Fibroblast of skin of abdomen (primary cell): ENCODE measurements around the gene ZWILCH.

Source experiments
- DNase-seq: peaks from one replicate; pipeline ENCODE4 v3.0.0-alpha.2; 2013

Gene ZWILCH

DNA sequence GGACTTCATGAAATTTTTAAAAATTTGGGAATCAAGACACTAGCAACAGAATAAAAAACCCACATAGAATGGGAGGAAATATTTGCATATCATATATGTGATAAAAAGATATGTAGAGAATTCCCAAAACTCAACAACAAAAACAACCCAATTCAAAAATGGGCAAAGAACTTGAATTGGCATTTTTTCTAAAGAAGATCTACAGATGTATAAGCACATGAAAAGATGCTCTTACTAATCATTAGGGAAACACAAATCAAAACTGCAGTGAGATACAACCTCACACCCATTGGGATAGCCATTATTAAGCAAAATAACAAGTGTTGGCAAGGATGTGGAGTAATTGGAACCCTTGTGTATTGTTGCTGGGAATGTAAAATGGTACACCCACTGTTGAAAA, 50.6 kb downstream of the ZWILCH start:
- DNase-seq: no peak

DNA sequence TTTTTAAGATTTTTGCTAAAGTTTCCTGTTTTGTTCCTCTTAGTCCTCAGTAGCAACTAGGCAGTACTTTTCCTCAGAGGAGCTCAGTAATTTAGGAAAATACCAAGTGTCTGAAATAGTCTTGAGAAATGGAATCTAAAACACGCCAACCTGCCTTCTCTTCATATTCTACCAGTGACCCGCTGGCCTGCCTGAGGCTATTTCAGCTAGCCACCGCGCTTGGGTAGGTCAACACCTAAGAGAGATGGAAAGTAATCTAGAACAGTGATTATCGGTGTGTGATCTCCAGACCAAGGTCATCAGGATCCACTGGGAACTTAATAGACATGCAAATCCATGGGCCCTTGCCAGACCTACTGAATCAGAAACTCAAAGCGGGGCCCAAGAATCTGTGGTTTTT, 53.1 kb downstream of the ZWILCH start:
- no peak for DNase-seq

DNA sequence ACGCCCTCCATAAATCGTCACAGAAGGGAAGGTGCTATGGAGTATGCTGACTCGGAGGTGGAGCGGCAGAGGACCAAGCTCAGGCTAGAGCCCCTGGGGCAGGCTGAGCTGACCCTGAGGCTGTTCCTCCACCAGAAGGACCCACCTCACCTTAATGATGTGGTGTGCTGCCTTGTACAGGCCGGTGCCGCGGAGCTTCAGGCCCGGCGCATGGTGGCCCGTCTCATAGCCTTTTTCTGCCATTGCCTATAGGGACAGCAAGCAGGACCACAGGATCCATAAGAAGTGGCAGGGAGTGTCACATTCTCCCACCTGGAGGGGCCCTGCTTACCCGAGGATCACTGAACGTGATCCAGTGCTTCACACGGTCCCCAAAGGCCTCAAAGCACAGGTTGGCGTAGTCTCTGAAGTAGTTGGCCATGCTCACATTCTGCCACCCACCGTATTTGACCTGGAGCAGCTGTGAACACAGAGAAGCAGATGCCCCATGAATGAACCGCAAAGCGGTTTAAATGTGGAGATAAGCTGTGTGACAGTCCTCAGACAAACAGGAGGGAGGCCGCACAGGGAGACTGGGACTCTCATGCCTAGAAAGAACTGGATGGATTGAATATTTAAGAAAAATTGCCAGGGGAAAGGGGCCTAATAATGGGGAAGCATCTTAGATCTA, 55.9 kb downstream of the ZWILCH start:
- DNase-seq: no peak

DNA sequence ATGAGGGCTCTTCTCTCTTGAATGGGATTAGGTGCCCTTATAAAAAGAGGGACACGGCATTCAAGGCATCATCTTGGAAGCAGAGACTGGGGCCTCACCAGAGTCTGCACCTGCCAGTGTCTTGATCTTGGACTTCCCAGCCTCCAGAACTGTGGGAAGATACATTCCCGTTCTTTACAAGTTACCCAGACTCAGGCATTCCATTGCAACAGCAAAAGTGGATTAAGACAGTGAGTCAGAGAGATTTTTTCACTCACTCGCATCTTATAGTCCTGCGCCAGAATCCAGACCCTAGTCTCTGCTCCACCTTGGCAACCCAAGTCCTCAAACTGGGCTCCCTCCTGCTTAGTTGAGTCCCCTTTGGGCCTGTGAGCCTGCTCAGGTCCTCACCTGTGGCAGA, 58.0 kb downstream of the ZWILCH start:
- DNase-seq: peak; percentile 21

DNA sequence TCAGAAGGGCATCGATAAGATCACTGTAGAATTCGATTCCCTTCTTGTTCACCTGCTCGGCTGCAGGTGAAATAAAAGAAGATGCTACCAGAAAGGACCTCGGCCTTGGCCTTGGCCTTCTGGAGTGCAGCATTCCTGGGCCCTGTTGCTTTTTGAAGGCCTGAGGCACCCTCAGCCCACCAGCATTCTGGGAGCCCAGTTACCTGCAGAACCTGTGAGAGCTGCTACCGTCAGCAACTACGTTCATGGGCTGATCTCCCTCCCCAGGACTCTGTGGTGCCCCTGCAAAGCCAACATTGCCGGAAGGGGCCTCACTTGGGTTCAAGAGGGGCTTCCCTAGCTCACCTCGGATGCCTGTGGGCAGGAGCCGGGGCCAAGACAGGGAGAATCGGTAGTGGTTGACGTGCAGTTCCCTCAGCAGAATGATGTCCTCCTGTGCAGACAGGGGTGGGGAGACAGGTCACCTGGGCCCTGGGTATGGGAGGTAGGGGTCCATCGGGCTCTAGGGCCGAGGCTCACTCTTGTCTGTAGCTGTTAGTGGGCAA, 58.5 kb downstream of the ZWILCH start:
- DNase-seq: no peak

DNA sequence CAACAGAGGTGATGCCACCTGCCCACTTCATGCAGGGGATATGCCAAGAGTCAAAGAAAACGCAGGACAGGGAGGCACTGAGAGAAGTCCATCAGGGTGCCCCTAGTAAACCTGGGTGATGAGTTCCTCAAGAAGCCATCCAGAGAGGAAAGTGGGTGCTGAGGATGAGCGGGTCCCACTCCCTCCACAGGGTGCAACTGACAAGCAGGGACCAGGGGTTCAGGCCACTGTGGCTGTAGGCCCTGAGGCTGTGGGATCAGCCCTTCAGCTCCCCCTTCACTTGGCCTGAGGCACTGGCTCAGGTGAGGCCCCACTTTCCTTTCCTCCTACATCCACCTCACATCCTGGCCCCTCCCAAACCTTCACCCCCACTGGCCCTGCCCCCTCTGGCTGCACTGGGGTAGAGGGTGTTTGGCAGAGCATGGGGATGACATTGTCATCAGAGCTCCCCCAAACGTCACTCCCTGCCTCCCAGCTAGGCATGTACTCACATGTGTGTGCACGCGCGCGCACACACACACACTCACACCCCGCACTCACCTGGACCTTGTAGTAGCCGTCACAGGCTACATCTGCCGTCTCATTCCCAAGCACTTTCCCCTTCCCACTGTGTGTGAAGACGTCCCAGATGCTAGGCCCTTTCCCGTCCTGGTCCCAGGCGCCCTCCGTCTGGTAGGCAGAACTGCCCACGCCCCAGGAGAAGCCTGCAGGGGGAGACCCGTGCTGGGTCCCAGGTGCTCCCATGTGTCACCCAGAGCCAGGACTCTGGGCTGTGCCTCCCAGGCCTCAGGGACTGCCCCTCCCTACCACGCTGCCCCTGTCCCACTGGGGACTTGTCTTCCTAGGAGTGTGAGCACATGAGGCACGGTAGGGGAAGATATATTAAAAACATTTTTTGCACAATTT, 59.3 kb downstream of the ZWILCH start:
- DNase-seq: no peak

DNA sequence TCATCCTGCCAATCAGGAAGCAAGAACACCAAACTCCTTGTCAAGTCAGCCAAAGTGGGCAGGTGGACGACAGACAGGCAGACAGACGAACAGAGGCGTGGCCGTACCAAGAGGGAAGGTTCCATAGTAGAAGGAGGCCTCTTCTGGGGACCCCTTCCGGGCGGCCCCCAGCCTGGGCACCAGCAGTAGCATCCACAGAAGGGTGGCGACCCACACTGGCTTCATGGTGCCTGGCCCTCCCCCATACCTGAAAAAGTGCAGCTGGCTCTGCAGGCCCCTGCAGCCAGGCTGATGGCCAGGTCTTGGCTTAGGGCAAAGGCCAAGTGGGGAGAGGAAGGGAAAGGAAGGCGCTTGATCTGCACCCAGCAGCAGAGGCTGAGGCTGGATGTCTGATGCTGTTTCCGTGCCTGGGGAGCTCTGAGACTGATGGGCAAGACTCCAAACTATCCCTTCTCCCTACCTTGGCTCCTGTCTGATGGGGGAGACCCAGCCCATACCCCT, 60.1 kb downstream of the ZWILCH start:
- DNase-seq: peak; percentile 30

DNA sequence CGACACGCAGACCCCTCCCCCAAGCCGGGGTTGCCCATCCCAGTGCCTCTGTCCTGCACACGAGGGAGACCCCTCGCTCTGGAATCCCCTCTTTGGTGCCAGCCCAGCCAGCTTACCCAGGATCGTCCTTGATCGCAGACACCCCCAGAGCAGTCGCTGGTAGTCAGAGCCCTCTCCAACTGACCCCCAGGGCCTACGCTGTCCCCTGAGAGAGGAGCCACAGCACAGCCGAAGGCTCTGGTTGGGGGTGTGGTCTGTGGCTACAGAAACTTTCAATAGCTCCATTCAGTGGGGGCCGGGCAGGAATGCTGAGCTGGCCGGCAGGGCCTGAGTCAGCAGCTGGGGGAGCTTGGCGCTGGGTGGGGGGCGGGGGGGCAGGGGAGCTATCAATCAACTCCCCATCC, 60.6 kb downstream of the ZWILCH start, which contains the start of gene LCTL:
Gene LCTL (minus strand): TSS at position 258 of the 404 bp plus-strand sequence. CDS start 633 bp downstream, outside the sequence.
- DNase-seq: peak; percentile 89

DNA sequence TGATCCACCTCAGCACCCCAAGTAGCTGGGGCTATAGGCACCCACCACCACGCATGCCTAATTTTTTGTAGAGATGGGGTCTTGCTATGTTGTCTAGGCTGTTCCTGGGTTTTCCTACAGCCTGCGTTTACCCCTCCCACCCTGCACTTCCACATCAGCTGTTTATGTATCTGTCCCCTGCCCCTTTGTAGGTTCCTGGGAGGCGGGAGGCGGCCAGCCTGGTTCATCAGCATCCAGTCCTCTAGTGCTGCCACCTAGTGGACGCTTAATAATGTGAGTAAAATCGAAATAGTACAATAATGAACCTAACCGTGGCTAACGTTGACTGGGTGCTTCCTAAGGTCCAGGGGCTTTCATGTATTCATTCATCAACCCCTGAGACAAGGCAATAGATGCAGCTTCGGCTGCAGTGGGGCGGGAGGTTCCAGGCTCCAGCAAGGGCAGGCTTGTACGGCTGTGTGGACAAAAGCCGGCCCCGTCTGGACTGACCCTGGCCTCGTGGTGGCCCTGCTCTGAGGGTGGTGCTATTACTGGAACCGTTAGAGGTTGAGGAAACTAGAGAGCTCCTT, 61.9 kb downstream of the ZWILCH start:
- peak; percentile 83 for DNase-seq

DNA sequence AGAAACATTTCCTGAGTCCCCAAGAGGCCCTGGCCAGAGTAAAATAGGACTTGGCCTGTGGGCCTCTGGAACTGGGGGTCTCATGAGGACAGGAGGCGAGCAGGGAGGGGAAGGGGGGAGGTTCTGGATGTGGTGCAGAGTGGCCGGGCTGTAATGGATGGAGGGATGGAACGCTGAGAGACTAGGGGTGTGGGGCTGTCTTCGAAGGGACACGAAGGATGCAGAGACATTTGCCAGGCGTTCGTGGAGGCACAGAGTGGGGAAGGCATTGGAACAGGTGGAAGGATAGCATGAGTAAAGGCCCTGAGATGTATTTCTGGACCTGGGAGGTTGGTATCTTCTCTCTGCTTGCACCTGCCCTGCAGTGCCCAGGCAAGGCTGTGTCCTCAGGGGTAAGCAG, 62.8 kb downstream of the ZWILCH start:
- no peak for DNase-seq

DNA sequence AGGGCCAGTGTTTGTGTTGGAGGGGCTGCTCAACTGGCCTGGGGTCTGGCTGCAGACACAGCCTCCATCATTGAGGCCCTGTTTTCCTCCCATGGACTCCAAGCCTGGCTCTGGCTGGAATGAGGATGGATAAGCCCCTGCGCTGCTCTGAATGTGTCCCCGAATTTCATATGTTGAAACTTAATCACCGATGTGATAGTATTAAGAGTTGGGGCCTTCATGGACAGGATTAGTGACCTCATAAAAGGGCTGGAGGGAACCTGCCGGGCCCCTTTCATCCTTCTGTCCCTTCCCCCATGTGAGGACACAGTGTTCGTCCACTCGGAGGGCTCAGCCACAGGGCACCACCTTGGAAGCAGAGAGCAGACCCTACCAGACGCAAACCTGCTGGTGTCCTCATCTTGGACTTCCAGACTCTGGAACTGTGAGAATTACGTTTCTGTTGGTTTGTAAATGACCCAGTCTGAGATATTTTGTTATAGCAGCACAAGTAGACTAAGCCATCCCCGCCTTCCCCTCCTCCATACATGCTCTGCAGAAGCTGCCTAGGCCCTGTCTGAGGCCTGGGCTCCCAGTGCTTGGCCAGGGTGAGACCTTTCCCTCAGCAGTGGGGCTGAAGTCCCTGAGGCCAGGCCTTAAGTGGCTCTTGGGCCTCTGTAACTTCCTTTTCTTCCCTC, 64.5 kb downstream of the ZWILCH start:
- DNase-seq: no peak

DNA sequence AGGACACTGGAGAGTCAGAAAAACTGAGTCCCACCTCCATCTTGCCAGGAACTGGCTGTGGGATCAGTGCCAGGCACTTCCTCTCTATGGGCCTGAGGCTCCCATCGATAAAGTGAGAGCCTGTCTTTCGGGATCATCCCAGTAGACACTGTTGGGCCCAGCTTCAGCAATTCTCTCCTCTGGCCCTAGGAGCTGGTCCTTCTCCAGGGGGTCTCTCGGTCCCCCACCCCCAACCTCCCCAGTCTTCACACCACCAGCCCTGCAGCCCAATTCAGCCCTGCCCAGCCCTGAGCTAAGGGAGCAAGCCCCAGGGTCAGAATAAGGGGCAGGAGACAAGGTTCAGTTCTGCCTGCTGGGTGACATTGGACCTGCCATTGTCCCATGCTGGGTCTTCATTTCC, 65.2 kb downstream of the ZWILCH start:
- no peak for DNase-seq

DNA sequence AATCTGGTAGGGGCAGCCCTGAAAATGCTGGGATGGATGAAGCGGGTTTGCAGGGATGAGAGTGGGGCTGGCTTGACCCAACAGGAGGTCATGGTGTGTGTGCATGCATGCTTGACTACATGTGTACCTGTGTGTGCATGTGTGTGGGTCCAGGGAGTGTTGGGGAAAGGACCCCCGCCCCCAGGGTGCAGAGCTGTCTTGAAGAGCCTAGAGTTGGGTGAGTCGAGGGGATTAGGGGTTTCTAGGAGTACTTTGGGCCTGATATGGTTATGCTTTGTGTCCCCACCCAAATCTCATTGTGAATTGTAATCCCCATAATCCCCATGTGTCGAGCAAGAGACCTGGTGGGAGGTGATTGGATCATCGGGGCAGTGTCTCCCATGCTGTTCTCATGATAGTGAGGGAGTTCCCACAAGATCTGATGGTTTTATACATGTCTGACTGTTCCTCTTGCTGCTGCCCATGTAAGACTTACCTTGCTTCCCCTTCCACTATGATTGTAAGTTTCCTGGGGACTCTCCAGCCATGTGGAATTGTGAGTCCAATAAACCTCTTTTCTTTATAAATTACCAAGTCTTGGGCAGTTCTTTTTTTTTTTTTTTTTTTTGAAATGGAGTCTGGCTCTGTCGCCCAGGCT, 65.8 kb downstream of the ZWILCH start:
- no peak for DNase-seq

DNA sequence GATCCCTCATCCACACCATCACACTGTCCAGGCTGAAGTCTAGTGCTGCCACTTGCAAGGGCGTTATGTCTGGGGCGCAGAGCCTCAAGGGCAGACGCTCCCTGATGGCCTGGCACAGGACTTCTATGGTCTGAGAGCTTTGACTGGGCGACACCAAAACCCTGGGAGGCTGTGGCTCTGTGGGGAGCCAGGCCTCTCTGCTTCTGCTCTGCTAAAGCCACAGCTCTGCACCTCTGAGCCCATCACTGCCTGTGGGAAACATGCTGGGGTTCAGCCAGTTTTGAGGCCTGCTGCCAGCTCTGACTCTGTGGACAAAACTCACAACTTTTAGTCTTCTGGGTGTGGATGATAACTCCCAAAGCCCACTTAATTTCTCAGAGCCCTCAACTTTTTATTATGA, 67.0 kb downstream of the ZWILCH start:
- no peak for DNase-seq

DNA sequence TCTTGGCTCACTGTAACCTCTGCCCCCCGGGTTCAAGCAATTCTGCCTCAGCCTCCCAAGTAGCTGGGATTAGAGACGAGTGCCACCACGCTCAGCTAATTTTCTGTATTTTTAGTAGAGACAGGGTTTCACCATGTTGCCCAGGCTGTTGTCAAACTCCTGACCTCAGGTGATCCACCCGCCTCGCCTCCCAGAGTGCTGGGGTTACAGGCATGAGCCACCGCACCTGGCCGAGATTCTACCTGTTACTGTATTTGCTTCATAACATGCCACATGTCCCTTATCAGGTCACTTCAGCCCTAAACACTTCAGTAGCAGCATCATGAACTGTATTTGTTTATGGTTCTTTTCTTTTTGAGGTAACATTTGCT, 68.2 kb downstream of the ZWILCH start:
- no peak for DNase-seq

DNA sequence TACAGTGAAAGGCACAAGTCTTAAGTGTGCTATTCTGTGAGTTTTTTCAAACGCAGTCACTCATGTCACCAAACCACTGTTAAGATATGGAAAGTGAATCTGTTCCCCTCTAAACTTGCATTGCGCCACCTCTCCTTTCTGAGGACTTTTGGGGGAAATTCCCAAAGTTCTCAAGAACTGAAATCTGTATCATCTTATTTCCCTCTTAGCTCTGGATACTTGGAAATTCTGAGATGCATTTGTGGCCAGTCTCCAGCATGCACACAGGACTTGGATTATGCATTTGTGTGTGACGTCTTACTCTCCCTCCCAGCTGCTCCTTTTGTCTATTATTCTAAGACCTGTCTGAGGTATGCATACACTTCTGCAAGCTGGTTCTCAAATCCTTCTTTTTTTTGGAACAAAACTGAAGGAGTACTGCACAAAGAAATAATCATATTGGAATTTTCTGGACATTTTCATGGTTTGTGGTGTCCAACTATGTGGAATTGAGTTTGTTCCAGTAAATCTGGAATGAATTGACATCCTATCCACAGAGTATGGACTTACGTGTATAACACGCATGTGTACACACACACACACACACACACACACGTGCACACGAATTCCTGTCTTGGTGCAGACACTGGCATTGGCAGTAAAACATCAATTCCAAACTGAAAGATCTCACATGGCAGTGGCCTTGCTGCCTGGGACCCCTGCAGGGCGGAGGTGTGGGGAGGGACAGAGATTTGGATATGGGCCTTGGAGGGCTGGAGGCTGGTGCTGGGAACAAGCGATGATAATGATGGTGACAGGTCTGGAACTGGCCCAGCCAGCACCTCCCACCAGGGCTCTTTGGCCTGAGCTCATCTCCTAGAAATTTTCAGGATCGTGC, 68.8 kb downstream of the ZWILCH start:
- peak; percentile 98 for DNase-seq

DNA sequence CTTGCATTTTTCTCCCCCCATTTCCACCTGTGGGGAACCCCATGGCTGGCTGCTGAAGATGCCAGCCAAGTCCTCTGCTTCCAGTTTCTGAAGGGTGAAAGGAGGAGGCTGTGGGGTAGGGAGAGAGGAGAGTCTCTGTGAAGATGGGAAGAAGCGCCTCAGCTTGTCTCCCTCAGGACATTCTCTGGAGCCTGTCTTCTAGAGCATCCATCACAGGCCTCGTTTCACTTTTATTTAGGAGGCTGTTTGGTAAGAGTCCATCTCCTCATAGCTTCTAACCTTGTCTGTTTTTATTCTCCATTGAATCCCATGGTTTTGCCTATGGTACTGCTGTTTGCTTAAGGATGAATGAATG, 69.4 kb downstream of the ZWILCH start:
- no peak for DNase-seq

DNA sequence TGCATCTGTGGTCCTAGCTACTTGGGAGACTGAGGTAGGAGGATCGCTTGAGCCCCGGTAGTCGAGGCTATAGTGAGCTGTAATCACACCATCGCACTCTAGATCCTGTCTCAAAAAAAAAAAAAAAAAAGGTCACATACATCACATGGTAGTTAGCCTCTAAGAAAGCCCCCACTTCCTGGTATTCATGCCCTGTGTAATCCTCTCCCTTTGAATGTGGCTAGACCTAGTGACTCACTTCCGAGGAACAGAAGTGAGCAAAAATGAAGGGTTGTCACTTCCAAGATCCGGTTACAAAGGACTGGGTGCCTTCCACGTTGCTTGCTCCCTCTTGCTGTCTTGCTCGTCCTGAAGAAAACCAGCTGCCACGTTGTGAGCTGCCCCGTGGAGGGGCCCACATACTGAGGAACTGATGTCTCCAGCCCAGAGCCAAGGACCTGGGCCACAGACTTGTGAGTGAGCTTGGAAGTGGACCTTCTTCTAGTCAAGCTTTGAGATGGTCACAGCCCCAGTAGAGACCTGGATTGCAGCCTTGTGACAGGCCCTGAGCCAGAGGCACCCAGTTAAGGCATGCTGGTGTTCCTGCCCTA, 73.3 kb downstream of the ZWILCH start:
- peak; percentile 71 for DNase-seq

DNA sequence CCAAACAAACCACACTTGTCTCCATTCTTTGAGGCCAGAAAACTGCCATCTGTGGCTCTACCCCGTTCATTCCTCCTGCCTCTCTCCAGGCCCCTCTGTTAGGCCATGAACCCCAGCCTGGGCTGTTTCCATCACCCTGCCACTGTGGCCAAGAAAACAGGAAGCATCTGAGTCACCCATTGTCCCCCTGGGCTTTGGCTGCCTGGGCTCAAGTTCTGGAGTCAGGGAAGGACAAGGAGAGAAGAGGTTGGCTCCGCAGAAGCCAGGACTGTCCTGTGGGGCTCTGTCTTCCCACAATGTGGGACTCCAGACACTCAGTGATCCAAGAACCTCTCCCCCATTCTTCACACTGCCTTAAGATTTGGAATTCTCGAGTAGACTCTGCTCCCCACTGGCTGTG, 75.5 kb downstream of the ZWILCH start:
- DNase-seq: peak; percentile 34

DNA sequence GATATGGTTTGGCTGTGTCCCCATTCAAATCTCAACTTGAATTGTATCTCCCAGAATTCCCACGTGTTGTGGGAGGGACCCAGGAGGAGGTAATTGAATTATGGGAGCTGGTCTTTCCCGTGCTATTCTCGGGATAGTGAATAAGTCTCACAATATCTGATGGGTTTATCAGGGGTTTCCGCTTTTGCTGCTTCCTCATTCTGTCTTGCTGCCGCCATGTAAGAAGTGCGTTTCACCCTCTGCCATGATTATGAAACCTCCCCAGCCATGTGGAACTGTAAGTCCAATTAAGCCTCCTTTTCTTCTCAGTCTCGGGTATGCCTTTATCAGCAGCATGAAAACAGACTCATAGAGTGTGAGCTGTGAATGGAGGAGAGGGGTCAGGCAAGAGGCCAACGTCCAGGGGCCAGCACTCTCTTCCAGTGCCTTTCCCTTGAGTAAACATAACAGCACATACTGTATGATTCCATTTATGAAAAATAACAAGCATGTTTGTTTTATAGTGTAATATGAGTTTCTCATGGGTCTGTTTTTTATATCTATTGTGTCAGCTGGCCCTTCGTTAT, 76.9 kb downstream of the ZWILCH start:
- no peak for DNase-seq
